ENCODE results near the gene ADCY3.
A peak's percentile ranks its signal among the peaks of the same experiment; 100 is the strongest.

ADCY3 gene

DNA sequence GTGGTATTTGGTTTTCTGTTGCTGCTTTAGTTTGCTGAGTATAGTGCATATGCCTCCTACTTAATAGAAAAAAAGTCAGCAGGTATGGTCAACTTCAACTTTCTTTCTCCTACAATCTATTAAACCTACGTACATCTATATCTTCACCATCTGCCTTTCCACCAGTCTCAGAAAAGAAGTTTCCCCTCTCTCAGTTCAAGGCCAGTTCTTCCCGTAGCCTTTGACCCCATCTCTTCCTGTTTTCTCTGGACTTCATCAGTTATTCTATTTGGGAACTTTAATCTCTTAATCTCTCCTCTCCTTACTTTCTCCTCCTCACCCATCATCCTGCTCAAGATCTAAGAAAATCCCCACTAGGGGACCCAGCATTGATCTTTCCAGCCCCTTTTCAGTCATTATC lies 132.5 kb downstream of the ADCY3 start:
- H3K36me3 Mint-ChIP-seq = peaks cover 20 to 24% of the 10 kb centered on the region in 2 donors
- no peak overlapping the region for H3K27ac Mint-ChIP-seq
- no peak for ATAC-seq (replicated peaks)

DNA sequence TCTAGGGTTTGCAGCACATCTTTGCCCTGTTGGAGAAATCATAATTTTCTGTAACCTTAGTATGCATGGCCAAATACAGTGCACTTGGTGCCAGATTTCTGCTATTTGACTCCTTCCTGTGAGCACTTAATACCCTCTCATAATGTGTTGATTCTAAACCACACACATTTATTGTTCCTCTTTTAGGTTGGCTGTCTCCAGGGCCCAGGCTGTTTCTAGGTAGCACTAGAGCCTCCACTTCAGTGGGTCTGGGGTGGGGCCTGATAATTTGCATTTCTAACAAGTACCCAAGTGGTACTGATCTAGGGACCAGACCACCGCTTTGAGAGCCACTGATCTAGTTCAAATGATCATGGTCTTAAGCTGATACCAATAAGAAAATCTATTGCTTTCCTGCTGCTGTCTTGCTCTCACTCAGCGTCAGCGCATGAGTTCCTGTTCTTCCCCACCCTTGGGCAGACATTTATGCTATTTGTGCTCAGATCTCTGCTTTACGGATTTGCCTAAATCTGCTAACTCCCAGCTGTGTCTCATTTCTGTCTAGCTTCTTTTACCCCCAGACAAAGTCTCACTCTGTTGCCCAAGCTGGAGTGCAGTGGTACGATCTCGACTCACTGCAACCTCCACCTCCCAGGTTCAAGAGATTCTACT lies 134.2 kb downstream of the ADCY3 start:
- ATAC-seq (replicated peaks) = peak; percentile 100

More for the DNA sequence above, 132.5 kb downstream of the ADCY3 start:
- Mint-ChIP-seq H3K27me3 (peaks cover 12 to 24% of the 10 kb centered on the region in 2 donors), H3K9me3 (no peaks in the 10 kb centered on the region), H3K4me1 (peaks cover 17 to 26% of the 10 kb centered on the region in 2 donors), H3K4me3 (no peak overlapping the region)
- no peak for DNase-seq

DNA sequence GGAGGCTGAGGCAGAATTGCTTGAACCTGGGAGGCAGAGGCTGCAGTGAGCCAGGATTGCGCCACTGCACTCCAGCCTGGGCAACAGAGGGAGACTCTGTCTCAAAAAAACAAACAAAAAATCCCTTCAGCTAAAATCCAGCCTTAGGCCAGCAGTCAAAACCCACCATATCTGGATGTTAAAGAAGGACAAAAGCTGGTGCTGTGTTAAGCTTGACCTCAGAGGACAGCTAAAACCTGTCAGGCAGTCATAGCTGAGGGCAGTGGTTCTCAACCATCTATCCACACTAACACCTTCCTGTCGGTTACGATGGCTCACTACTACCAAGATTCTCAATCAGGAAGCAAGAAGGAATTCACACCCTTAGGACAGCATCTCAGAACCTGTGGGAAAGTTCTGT lies 136.4 kb downstream of the ADCY3 start:
- peaks cover 4 to 17% of the 10 kb centered on the region in 2 donors for H3K36me3 Mint-ChIP-seq
- DNase-seq (no peak), ATAC-seq (replicated peaks) (no peak)
- H3K27ac Mint-ChIP-seq = no peak overlapping the region
- no peak overlapping the region for H3K4me3 Mint-ChIP-seq
- no peaks in the 10 kb centered on the region for H3K9me3 Mint-ChIP-seq
- H3K4me1 Mint-ChIP-seq = peaks cover 14 to 22% of the 10 kb centered on the region in 2 donors
- peaks cover 26 to 41% of the 10 kb centered on the region in 2 donors for H3K27me3 Mint-ChIP-seq

More for the DNA sequence above, 134.2 kb downstream of the ADCY3 start:
- H3K27ac Mint-ChIP-seq = peak overlapping the region; percentile 89
- DNase-seq = peak; percentile 63
- H3K27me3 Mint-ChIP-seq = peaks cover 21 to 40% of the 10 kb centered on the region in 2 donors
- no peaks in the 10 kb centered on the region for H3K9me3 Mint-ChIP-seq
- H3K4me1 Mint-ChIP-seq = peaks cover 14 to 22% of the 10 kb centered on the region in 2 donors
- peak overlapping the region; percentile 38 to 63 for H3K4me3 Mint-ChIP-seq
- H3K36me3 Mint-ChIP-seq = peaks cover 20 to 27% of the 10 kb centered on the region in 2 donors

DNA sequence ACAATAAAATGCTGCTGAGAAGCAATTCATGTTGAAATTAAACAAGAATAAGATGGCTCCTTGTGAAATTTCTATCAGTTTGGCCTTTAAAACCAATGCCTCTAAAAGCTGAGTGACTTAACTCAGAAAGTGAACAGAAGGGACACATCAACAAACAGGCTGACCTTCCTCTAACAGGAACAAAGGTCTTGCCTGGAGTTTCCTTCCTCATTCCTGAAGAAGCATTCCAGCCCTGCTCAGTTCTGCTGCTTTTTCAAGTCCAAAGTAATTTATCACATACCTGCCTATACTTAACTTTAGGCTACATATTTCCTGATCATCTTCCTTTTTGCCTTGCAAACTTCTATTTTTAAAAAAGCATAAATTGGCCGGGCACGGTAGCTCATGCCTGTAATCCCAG lies 140.9 kb downstream of the ADCY3 start:
- ATAC-seq (replicated peaks) (no peak), DNase-seq (no peak)
- peaks cover 0 to 2% of the 10 kb centered on the region in 2 donors for H3K4me1 Mint-ChIP-seq
- no peak overlapping the region for H3K4me3 Mint-ChIP-seq
- peaks cover 0 to 8% of the 10 kb centered on the region in 2 donors for H3K36me3 Mint-ChIP-seq
- H3K27me3 Mint-ChIP-seq = peaks cover 33 to 57% of the 10 kb centered on the region in 2 donors
- H3K27ac Mint-ChIP-seq = no peak overlapping the region
- H3K9me3 Mint-ChIP-seq = no peaks in the 10 kb centered on the region

DNA sequence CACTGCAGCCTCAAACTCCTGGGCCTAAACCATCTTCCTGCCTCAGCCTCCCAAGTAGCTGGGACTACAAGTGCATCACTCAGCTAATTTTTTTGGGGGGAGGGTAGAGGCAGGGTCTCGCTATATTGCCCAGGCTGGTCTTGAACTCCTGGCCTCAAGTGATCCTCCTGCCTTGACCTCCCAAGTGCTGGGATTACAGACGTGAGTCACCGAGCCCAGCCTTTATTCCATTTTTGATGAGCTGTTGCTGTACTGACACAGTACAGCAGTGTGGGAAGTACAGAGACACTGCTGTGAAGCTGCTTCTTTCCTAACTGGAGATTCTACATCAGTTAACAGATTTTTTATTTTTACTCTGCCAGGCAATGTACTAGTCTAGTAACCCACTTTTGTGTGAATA lies 145.7 kb downstream of the ADCY3 start:
- H3K4me1 Mint-ChIP-seq = peaks cover 0 to 3% of the 10 kb centered on the region in 2 donors
- DNase-seq (no peak), ATAC-seq (replicated peaks) (no peak)
- H3K27ac Mint-ChIP-seq = no peak overlapping the region
- no peak overlapping the region for H3K4me3 Mint-ChIP-seq
- no peaks in the 10 kb centered on the region for H3K9me3 Mint-ChIP-seq
- peaks cover 5 to 10% of the 10 kb centered on the region in 2 donors for H3K36me3 Mint-ChIP-seq
- H3K27me3 Mint-ChIP-seq = peaks cover 11 to 27% of the 10 kb centered on the region in 2 donors

DNA sequence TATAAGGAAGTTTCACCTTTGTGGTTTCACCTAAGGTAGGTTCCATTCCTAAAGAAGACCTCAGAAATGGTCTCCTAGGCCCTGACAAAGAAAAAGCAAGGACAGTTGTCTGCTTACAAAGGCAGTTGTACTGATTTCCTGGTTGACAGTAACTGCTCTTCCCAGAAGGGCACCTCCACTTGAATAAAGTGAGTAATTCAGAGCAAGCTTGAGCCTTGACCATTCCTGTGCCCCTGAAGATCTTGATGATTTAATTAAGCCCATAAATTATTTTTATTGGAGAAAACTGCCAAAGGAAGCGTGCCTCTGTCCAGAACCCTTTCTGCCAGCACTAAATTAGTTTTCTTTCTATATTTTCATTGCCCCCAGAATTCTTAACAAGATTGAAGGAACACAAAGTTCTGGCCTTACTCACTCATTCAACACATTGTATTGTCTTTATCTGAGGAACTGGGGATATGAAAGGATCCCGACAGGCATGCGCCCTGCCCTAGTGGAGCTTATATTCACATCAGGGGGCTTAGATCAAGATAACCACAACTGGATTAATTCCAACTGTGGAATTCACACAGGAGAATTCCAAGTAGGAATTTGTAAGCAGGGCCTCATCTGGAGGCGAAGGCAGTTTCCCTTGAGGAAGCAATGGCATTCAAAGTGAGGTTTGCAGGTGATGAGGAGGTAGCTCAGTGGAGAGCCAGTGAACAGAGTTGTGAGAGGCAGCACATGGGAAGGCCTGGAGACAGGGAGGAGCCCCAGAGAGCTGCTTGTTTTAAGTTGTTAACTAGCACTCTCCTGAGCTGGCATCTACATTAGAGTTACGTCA lies 148.1 kb downstream of the ADCY3 start:
- H3K9me3 Mint-ChIP-seq = no peaks in the 10 kb centered on the region
- no peak overlapping the region for H3K4me3 Mint-ChIP-seq
- peaks cover 0 to 3% of the 10 kb centered on the region in 2 donors for H3K4me1 Mint-ChIP-seq
- DNase-seq = no peak
- no peak for ATAC-seq (replicated peaks)
- peaks cover 12 to 13% of the 10 kb centered on the region in 2 donors for H3K36me3 Mint-ChIP-seq
- H3K27ac Mint-ChIP-seq = no peak overlapping the region
- peaks cover 6 to 14% of the 10 kb centered on the region in 2 donors for H3K27me3 Mint-ChIP-seq

DNA sequence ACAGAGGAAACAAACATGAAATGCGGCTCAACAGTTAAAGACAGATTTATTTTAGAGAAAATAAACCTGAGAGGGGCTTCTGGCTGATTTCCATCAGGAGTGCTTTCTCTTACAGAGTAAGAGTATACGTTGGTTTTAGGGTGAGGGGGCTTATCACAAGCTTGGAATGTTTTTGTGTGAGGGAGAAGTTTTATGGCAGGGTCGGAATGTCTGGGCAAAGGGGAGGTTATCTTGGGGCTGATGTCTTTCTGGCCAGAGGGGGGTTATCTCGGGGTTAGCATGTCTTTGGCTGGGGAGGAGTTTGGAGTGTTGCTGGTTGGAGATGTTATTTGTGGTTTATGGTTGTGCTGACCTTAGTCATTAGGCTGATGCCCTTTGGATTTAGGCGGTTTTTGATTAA lies 149.0 kb downstream of the ADCY3 start:
- Mint-ChIP-seq H3K9me3 (no peaks in the 10 kb centered on the region), H3K4me3 (no peak overlapping the region), H3K4me1 (peaks cover 0 to 2% of the 10 kb centered on the region in 2 donors), H3K27me3 (peaks cover 0 to 6% of the 10 kb centered on the region in 2 donors), H3K27ac (no peak overlapping the region), H3K36me3 (peaks cover 15 to 22% of the 10 kb centered on the region in 2 donors)
- DNase-seq (no peak), ATAC-seq (replicated peaks) (no peak)
